Trophoblast cell (in vitro differentiated cells and primary cell): Measurements from ENCODE around the gene HMX1.

ENCODE experiments used
- DNase-seq, 2 donors: peaks; one replicate each; pipeline ENCODE4 v3.0.0-alpha.2; 2016
- H2AFZ ChIP-seq: 2 replicates; pipeline ENCODE4 v1.6.1; 2013; ENCODE audit warnings: low read length, moderate library complexity, mild to moderate bottlenecking; ENCODE audit not compliant: insufficient read depth, poor library complexity
- H2AK5ac ChIP-seq: 2 replicates; pipeline ENCODE4 v1.6.1; 2013; ENCODE audit warnings: mild to moderate bottlenecking, low read length
- H2BK120ac ChIP-seq: 2 replicates; pipeline ENCODE4 v1.6.1; 2013; ENCODE audit warnings: low read length, mild to moderate bottlenecking, moderate library complexity; ENCODE audit not compliant: insufficient read depth, poor library complexity
- H2BK12ac ChIP-seq: 2 replicates; pipeline ENCODE4 v1.6.1; 2013; ENCODE audit warnings: mild to moderate bottlenecking, low read length, moderate library complexity
- H2BK5ac ChIP-seq: 2 replicates; pipeline ENCODE4 v1.6.1; 2013; ENCODE audit warnings: low read length, low read depth, moderate library complexity, mild to moderate bottlenecking; ENCODE audit not compliant: poor library complexity
- H3K14ac ChIP-seq: 2 replicates; pipeline ENCODE4 v1.6.1; 2013; ENCODE audit warnings: mild to moderate bottlenecking, low read length
- H3K18ac ChIP-seq: 2 replicates; pipeline ENCODE4 v1.6.1; 2013; ENCODE audit warnings: mild to moderate bottlenecking, low read length
- H3K23ac ChIP-seq: 2 replicates; pipeline ENCODE4 v1.6.1; 2013; ENCODE audit warnings: low read length
- H3K27ac ChIP-seq: 2 replicates; pipeline ENCODE4 v1.5.1; 2013; ENCODE audit warnings: low read depth, mild to moderate bottlenecking, inconsistent platforms, low read length, moderate library complexity
- H3K27me3 ChIP-seq: 2 replicates; pipeline ENCODE4 v1.6.1; 2013; ENCODE audit warnings: inconsistent platforms, mild to moderate bottlenecking, low read length, moderate library complexity; ENCODE audit not compliant: insufficient read depth
- H3K36me3 ChIP-seq, 2 experiments: 1 replicate in 1 of 2; 2 replicates in 1 of 2; pipeline ENCODE4 v1.6.1; 2013; ENCODE audit warnings: low read length in 2 of 2, mild to moderate bottlenecking in 2 of 2, moderate library complexity in 1 of 2; ENCODE audit not compliant: insufficient read depth in 2 of 2, control insufficient read depth in 1 of 2
- H3K4ac ChIP-seq: 2 replicates; pipeline ENCODE4 v1.6.1; 2013; ENCODE audit warnings: low read depth, mild to moderate bottlenecking, low read length, moderate library complexity
- H3K4me1 ChIP-seq, 2 experiments: 1 replicate in 1 of 2; 2 replicates in 1 of 2; pipeline ENCODE4 v1.6.1; 2013; ENCODE audit warnings: low read length in 2 of 2, mild to moderate bottlenecking in 2 of 2, moderate library complexity in 1 of 2; ENCODE audit not compliant: insufficient read depth in 2 of 2, control insufficient read depth in 1 of 2
- H3K4me2 ChIP-seq: 2 replicates; pipeline ENCODE4 v1.6.1; 2013; ENCODE audit warnings: inconsistent platforms, mild to moderate bottlenecking, low read length, moderate library complexity
- H3K4me3 ChIP-seq: 2 replicates; pipeline ENCODE4 v1.5.1; 2013; ENCODE audit warnings: mild to moderate bottlenecking, low read depth, low read length, inconsistent platforms
- H3K79me1 ChIP-seq: one replicate; pipeline ENCODE4 v1.6.1; 2013; ENCODE audit warnings: low read length
- H3K79me2 ChIP-seq: 2 replicates; pipeline ENCODE4 v1.6.1; 2013; ENCODE audit warnings: low read length, mild to moderate bottlenecking; ENCODE audit not compliant: control insufficient read depth, insufficient read depth, poor library complexity
- H3K9ac ChIP-seq: 2 replicates; pipeline ENCODE4 v1.6.1; 2013; ENCODE audit warnings: mild to moderate bottlenecking, low read length
- H3K9me3 ChIP-seq: 2 replicates; pipeline ENCODE4 v1.6.1; 2013; ENCODE audit warnings: low read depth, mild to moderate bottlenecking, control low read depth, inconsistent platforms, low read length; ENCODE audit not compliant: insufficient read depth
- H4K12ac ChIP-seq: 2 replicates; pipeline ENCODE4 v1.6.1; 2013; ENCODE audit warnings: low read depth, mild to moderate bottlenecking, low read length, moderate library complexity
- H4K8ac ChIP-seq: 2 replicates; pipeline ENCODE4 v1.6.1; 2013; ENCODE audit warnings: low read depth, mild to moderate bottlenecking, low read length, moderate library complexity
- H4K91ac ChIP-seq: one replicate; pipeline ENCODE4 v1.6.1; 2013; ENCODE audit warnings: low read depth, mild to moderate bottlenecking, low read length, moderate library complexity
- WGBS: extraction: QIAGEN DNeasy Blood & Tissue Kit; methylation state at CpG from one replicate; pipeline ENCODE4 v1.1.7; 2013; ENCODE audit warnings: missing lambda C conversion rate; ENCODE audit not compliant: insufficient read length, insufficient coverage; ENCODE audit errors: extremely low coverage; 5-methylcytosine and 5-hydroxymethylcytosine counted together

HMX1 gene

DNA sequence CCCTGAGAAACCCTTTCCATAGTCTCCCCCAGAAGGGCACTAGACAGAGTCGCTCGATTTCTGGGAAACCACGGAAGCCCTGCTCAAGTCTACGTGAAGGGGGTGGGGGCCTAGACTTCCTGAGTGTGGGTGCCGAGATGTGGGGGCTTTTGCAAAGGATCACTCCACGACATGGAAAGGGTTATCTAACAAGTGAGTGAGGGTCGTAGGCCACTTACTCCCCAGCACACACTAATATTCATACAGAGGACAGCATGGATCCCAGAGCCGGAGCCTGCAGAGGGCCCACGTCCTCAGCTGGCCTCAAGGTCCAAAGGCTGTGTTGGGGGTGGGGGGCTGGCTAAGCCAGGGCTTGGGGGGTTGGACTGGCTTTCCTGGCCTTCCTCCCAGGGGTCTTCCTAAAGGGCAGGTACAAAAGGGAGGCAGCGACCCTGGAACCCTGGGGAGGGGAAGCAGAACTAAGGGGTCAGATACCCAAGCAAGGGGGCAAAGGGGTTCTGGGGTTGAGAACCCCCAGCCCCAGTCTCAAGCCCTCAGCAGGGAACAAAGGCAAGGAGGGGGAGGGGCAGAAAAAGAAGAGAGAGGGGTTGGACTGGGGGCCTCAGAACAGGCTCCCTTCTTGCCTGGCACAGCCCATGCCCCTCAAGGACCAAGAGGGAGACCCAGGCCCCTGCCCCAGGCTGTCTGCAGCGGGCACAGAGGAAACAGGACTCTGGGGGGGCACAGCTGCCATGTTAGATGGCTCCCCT, 1.6 kb downstream of the HMX1 start:
- Histone ChIP-seq H3K79me2 (no peaks in the 10 kb centered on the region), H2AFZ (no peak overlapping the region), H2BK120ac (no peak overlapping the region), H3K79me1 (no peaks in the 10 kb centered on the region), H3K9me3 (peaks cover 1% of the 10 kb centered on the region), H3K36me3 (no peaks in the 10 kb centered on the region), H3K14ac (no peak overlapping the region), H3K4me2 (no peak overlapping the region), H3K9ac (no peak overlapping the region), H2BK12ac (no peak overlapping the region), H4K8ac (no peak overlapping the region), H2BK5ac (no peak overlapping the region), H3K27me3 (peaks cover 92% of the 10 kb centered on the region), H4K12ac (no peak overlapping the region), H4K91ac (no peak overlapping the region), H3K4me1 (peaks cover 6% of the 10 kb centered on the region in 2 experiments), H3K27ac (no peak overlapping the region), H3K18ac (no peak overlapping the region), H3K4ac (no peak overlapping the region), H2AK5ac (no peak overlapping the region), H3K4me3 (no peak overlapping the region), H3K23ac (no peak overlapping the region)
- no CpG with 5 or more reads among the region's 11 CpGs for WGBS
- no peak for DNase-seq

DNA sequence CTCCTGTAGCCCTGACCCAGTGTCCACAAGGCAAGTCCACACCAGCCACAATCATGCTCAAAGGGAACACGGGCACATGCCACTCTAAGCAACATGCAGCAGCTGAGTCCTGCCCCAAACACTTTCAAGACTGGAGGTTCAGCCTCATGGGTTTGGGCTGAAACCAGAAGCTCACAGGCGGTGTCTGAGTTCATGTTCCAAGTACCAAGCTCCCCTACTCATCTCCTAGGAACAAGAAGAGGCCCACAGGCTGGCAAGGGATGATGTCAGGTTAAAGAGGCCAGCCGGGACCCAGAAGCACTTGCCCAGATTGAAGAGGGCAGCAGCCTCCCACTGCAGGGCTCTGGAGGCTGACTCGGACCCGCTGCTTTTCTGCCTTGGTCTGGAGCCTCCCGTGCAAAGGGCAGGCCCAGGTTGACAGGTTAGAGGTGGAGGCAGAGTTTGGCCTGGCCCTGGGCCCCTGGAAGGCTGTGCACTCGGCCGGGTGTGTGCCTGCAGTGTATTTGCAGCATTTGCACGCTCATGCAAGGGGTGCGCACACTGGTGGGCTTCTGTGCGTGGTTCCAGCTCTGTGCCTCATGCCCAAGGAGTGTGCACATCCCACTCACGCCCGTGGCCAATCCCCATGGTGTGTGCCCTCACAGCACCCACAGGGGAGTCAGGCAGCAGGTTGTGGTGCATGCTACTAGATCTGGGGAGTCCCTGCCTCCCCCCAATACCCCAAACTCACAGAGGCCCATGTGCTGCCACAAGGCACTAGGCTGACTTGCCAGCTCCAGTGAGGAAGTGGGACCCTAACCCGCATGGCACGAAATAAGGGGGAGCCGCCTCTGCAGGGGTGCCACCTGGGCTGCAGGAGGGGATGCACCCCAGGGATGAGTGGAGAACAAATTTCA, 2.4 kb downstream of the HMX1 start:
- H3K9me3 ChIP-seq, result peaks cover 1% of the 10 kb centered on the region
- H3K14ac ChIP-seq, result no peak overlapping the region
- no peak overlapping the region for H3K4me2 ChIP-seq
- H4K91ac ChIP-seq, result no peak overlapping the region
- H3K18ac ChIP-seq, result no peak overlapping the region
- no CpG with 5 or more reads among the region's 16 CpGs for WGBS
- H3K36me3 ChIP-seq, result no peaks in the 10 kb centered on the region
- no peak overlapping the region for H4K8ac ChIP-seq
- H3K4me1 ChIP-seq, result peaks cover 6% of the 10 kb centered on the region in 2 experiments
- H3K79me2 ChIP-seq, result no peaks in the 10 kb centered on the region
- peaks cover 87% of the 10 kb centered on the region for H3K27me3 ChIP-seq
- H3K9ac ChIP-seq, result no peak overlapping the region
- H2BK120ac ChIP-seq, result no peak overlapping the region
- no peaks in the 10 kb centered on the region for H3K79me1 ChIP-seq
- no peak overlapping the region for H2AFZ ChIP-seq
- no peak overlapping the region for H2AK5ac ChIP-seq
- H3K23ac ChIP-seq, result no peak overlapping the region
- H2BK12ac ChIP-seq, result no peak overlapping the region
- H2BK5ac ChIP-seq, result no peak overlapping the region
- no peak overlapping the region for H4K12ac ChIP-seq
- DNase-seq, result no peak
- H3K4ac ChIP-seq, result no peak overlapping the region
- H3K4me3 ChIP-seq, result peak overlapping the region; percentile 33
- H3K27ac ChIP-seq, result no peak overlapping the region

DNA sequence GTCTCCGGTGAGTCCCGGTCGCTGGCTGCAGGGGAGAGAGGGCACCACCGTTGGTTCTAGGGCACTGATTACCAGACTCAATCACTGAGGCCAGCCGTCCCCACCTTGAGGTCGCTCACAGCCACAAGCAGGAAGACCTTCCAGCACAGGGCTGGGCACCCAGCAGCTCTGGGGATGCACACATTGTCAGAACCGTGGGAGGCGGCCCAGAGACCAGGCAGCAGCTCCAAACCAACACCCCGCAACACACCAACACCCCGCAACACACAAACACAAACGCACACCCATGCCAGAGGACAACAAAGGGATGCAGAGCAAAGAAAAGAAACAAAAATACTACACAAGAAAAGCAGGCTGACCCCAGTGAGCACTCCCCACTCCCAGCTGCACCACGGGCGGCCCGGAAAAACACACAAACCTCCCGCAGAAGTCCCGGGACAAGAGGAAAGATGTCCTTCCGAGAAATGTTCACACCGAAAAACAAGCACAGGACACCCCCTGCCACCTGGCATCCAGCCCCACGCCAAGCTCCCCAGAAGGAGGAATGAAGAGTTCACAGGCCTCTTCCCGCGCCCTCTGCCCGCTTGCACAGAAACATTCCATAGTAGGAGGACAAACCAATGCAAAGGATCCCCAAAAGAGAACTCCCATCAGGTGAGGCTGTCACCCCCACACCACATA, 3.2 kb downstream of the HMX1 start:
- H3K36me3 ChIP-seq, result no peaks in the 10 kb centered on the region
- H2BK5ac ChIP-seq, result no peak overlapping the region
- no peak overlapping the region for H3K4me3 ChIP-seq
- no peak overlapping the region for H2BK12ac ChIP-seq
- H4K12ac ChIP-seq, result no peak overlapping the region
- H3K27ac ChIP-seq, result no peak overlapping the region
- no peak overlapping the region for H3K18ac ChIP-seq
- H4K91ac ChIP-seq, result no peak overlapping the region
- WGBS, result no CpG with 5 or more reads among the region's 22 CpGs
- H3K4me1 ChIP-seq, result peaks cover 6% of the 10 kb centered on the region in 2 experiments
- H3K27me3 ChIP-seq, result peaks cover 87% of the 10 kb centered on the region
- H3K14ac ChIP-seq, result no peak overlapping the region
- no peaks in the 10 kb centered on the region for H3K79me1 ChIP-seq
- H4K8ac ChIP-seq, result no peak overlapping the region
- H3K4me2 ChIP-seq, result no peak overlapping the region
- no peaks in the 10 kb centered on the region for H3K79me2 ChIP-seq
- peaks cover 1% of the 10 kb centered on the region for H3K9me3 ChIP-seq
- H2AFZ ChIP-seq, result no peak overlapping the region
- no peak overlapping the region for H3K9ac ChIP-seq
- H3K4ac ChIP-seq, result no peak overlapping the region
- no peak overlapping the region for H3K23ac ChIP-seq
- DNase-seq, result no peak
- H2BK120ac ChIP-seq, result no peak overlapping the region
- no peak overlapping the region for H2AK5ac ChIP-seq

DNA sequence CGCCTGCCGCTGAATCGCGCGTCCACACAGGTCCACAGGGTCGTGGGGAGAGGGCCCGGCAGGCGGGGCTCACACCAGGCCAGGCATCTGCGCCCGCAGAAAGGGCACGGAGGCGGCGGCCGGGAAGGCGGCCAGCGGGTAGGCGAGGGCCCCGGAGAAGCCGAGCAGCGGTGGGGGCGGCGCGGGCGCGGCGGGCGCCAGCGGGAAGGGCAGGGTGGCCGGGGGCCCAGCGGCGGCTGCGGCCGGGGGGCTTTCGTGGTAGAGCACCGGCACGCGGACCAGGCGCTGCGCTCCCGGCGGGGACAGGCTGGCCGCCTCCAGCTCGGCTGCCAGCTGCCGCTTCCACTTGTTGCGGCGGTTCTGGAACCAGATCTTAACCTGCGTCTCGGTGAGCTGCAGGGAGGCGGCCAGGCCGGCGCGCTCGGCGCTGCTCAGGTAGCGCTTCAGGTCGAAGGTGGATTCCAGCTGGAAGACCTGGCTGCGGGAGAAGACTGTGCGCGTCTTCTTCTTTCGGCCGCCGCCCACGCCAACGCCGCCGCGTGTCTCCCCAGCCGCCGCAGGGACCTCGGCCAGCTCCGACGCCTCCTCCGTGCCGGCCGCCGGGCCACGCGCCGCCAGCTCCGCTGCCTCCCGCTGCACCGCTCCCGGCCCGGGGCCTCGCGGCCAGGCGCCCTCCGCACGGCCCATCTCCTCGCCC, 3.9 kb downstream of the HMX1 start:
- Histone ChIP-seq H3K14ac (no peak overlapping the region), H3K9me3 (peaks cover 3% of the 10 kb centered on the region), H3K27ac (no peak overlapping the region), H3K79me1 (no peaks in the 10 kb centered on the region), H2AK5ac (no peak overlapping the region), H2BK5ac (no peak overlapping the region), H3K27me3 (peaks cover 87% of the 10 kb centered on the region), H3K36me3 (no peaks in the 10 kb centered on the region), H3K23ac (no peak overlapping the region), H3K18ac (no peak overlapping the region), H2BK120ac (no peak overlapping the region), H2AFZ (no peak overlapping the region), H3K9ac (no peak overlapping the region), H4K8ac (no peak overlapping the region), H3K4ac (no peak overlapping the region), H2BK12ac (no peak overlapping the region), H4K12ac (no peak overlapping the region), H3K4me1 (peaks cover 6% of the 10 kb centered on the region in 2 experiments), H3K79me2 (no peaks in the 10 kb centered on the region), H3K4me3 (no peak overlapping the region), H3K4me2 (peak overlapping the region; percentile 38), H4K91ac (no peak overlapping the region)
- WGBS, result no CpG with 5 or more reads among the region's 90 CpGs
- DNase-seq, result no peak
